Gastrocnemius medialis (tissue), 4 donors: Measurements from ENCODE around the gene UGDH.

Experiments
- CTCF ChIP-seq, 5 experiments: fragments of 450-650 bp in 3 of 5; fragments of 200-600 bp in 2 of 5; sonication (generic) in 2 of 5; IDR thresholded peaks in 4 of 5; conservative IDR thresholded peaks in 1 of 5; 1 replicate in 4 of 5; 2 replicates in 1 of 5; pipeline ENCODE4 v1.5.1; 2016 to 2019; ENCODE audit warnings: antibody characterized with exemption in 5 of 5, mild to moderate bottlenecking in 3 of 5, moderate library complexity in 3 of 5
- POLR2A ChIP-seq, 2 donors: fragments of 450-650 bp; IDR thresholded peaks; one replicate each; pipeline ENCODE4 v1.6.1; 2017; ENCODE audit warnings: antibody characterized with exemption in 2 of 2, mild to moderate bottlenecking in 2 of 2, moderate library complexity in 2 of 2

GRCh38 chr4:39571504-39571903, 44.3 kb upstream of the UGDH start:
- no peak for TF ChIP-seq POLR2A (IDR thresholded peaks at IDR 0.05)
- TF ChIP-seq CTCF (IDR thresholded peaks at IDR 0.05 in 4 of 5, conservative IDR thresholded peaks at IDR 0.05 in 1 of 5), result no peak
